ENCODE results near the gene OTOP2.
A peak's percentile ranks its signal among the peaks of the same experiment; 100 is the strongest.

OTOP2 gene, protein sequence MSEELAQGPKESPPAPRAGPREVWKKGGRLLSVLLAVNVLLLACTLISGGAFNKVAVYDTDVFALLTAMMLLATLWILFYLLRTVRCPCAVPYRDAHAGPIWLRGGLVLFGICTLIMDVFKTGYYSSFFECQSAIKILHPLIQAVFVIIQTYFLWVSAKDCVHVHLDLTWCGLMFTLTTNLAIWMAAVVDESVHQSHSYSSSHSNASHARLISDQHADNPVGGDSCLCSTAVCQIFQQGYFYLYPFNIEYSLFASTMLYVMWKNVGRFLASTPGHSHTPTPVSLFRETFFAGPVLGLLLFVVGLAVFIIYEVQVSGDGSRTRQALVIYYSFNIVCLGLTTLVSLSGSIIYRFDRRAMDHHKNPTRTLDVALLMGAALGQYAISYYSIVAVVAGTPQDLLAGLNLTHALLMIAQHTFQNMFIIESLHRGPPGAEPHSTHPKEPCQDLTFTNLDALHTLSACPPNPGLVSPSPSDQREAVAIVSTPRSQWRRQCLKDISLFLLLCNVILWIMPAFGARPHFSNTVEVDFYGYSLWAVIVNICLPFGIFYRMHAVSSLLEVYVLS

DNA sequence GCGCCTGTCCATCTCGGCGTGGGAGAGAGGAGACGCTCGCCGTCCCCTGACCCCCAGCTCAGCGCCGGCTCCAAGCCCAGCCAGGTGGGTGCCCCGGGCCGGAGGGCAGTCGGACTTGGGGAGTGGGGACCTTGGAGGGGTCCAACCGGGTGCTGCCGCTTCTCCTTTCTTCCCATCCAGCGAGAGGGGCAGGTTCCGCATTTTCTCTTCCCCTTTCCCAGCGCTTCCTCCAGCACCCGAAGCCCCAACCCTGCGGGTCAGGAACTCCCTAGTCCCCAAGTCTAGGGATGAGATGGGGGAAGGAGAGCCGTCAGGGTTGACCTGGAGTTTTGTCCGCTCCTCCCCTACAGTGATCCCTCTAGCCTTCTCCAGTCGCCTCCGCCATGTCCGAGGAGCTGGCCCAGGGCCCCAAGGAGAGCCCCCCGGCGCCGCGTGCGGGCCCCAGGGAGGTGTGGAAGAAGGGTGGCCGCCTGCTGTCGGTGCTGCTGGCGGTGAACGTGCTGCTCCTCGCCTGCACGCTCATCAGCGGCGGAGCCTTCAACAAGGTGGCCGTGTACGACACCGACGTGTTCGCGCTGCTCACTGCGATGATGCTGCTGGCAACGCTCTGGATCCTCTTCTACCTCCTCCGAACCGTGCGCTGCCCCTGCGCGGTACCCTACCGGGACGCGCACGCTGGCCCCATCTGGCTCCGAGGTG lies at the start of gene OTOP2:
Gene OTOP2 (plus strand): TSS at position 24 of the 699 bp plus-strand sequence. CDS start 360 bp downstream, at position 384.
- DNase-seq = peak; percentile 57

DNA sequence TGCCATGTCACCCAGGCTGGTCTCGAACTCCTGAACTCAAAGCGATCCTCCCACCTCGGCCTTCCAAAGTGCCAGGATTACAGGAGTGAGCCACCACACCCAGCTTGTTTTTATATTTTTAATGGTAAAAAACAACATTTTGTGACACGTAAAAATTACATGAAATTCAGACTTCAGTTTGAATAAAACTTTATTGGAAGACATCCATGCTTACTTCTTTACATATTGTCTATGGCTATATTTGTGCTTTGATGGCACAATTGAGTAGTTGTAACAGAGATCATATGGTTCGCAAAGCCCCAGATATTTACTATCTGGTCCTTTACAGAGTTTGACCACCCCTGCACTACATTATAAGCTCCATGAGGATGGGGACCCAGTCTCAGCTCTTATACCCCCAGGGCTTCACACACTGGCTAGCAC lies 49.4 kb upstream of the OTOP2 start:
- DNase-seq = no peak

DNA sequence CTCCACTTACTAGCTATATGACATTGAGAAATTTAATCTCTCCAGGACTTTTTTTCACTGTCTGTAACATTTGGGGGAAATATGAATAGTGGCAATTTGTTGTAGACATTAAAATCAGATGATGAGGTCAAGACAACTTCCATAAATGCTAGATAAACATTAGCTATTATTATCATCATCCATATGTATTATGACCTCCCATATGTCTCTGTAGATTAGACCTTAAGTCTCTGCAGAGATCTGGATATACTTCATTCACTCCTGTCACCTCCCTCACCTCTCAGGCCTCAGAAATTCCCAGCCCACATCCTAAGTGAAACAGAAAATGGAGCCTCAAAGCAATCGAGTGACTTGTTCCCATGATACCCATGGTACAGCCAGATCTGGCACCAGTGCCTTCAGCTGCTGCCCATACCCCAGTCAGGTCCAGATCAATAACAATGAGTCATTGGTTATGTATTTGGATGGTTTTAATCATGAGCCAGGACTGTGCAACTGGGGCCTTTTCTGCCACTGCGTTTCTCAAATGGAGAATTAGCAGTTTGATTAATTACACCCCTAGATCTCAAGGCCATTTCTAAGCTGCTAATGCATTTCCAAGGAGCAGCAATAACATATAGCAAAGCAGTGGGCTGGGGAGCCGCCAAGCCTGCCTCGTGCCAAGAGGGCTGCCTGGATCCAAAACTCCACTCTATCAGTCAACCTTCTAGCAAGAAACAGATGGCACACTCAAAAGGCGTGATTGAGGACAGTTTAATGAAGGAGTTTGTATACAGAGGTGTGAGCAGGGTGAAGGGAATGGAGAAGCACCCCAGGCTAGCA lies 48.7 kb upstream of the OTOP2 start:
- no peak for DNase-seq

DNA sequence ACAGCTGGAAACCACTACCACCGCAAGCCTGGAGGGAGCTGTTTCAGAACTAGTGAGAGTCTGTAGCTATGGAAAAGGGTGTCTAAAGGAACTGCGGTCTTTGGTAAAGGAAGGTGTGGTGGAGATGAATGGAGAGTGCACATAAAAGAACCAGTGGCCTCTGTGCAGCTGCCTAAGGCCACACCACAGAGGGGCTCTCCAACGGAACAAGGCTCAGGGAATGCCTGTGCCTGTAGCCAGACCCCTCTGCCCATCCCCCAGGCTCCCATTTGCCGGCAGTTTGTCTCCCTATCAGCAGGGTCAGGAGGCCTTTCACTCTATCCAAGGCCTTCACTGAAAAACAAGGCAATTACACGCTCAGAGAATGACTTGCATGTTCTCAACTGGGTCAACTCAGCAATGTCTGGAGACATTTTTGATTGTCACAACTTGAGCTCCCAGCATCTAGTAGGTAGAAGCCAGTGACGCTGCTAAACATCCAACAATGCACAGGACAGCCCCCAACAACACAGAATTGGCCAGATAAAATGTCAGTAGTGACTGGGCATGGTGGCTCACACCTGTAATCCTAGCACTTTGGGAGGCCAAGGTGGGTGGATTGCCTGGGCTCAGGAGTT lies 48.0 kb upstream of the OTOP2 start:
- DNase-seq = no peak

DNA sequence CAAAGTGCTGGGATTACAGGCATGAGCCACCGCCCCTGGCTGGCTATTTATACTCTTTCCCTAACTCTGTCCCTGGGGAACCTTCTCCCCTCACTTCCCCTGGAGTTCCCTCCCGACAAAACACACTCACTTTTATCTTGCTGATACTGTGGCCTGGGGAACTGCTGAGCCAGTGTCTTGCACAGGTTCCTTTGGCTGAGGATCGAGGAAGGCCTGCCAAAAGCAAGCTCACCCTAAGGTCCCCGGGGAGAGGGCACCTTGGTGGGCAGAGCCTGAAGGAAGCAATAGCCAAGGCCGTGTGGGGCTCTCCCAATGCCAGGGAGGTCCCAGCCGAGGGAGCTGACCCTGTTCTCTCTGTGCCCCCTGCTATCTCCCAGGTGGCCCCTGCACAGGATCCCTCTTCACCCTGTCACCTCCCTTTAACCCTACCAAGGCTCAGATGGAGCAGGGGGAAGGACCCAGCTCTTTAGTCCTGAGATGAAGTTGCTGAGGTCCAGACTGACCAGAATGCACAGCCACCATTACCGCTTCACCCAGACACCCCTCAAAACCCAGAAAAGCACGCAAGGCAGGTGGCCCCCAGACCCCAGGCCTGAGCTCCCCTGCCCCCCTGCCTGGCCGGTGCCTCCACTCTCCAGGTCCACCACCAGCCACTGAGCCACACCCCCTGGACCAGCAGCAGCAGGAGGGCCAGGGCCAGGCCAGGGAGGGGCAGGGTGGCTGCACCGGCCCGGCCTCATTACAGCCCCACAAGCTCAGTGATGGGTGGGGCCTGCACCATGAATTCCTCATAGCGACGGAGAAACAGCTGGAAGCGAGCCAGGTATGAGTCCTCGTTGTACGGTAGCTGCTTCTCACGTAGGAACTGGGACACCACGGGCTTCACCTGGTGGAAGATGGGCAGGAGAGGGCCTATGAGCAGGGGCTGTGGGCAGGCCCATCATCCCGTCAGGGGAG lies 46.2 kb upstream of the OTOP2 start:
- DNase-seq = no peak

DNA sequence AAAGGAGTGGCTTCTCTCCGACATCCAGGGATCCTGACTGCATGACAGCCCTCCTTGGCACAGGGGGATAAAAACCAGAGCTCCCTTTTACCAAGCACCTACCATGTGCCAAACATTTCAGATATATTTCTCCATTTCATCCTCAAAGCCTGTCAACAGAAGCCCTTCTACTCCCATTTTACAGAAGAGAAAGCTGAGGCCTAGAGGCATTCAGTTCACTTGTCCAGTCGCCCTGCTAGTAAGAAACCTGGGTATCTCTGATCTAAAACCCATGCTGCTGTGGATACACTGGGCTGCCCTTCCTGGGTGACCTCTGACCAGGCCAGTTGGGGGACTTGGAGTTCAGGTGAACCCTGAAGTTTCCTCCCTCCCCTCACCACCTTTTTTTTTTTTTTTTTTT lies 45.4 kb upstream of the OTOP2 start:
- DNase-seq = no peak

DNA sequence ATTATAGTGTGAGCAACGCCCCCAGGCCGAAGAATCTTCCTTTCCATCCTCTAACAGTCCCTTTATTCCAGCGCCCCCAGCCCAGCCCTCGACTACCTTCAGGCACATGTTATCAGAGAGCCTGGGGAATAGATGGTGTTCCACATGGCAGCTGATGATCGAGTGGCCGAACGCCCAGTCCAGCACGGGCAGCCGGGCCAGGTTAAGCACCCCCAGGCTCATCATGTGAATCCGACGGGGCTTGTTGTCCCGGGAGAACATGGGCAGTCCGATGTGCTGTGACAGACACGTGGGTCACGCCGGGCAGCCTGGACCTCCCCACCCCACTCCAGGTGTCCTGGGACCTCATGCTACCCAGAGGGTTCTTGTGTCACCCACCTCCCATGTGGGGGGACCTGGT lies 44.8 kb upstream of the OTOP2 start:
- DNase-seq = no peak

DNA sequence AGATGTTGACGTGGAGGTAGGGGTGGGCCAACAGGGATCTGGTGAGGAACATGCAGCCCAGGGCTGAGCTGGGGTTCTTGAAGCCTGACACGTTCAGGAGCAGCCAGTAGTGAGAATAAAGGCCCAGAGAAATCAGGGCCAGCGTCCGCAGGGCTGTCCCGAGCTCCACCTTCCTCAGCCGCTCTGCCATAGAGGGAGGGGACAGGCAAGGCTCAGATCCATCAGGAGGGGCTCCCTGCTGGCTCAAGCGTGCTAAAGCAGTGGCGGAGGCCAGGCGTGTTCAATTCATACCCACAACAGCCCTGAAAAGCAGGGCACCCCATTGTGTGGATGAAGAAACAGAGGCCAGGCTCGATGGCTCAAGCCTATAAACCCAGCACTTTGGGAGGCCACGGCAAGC lies 43.0 kb upstream of the OTOP2 start:
- no peak for DNase-seq

DNA sequence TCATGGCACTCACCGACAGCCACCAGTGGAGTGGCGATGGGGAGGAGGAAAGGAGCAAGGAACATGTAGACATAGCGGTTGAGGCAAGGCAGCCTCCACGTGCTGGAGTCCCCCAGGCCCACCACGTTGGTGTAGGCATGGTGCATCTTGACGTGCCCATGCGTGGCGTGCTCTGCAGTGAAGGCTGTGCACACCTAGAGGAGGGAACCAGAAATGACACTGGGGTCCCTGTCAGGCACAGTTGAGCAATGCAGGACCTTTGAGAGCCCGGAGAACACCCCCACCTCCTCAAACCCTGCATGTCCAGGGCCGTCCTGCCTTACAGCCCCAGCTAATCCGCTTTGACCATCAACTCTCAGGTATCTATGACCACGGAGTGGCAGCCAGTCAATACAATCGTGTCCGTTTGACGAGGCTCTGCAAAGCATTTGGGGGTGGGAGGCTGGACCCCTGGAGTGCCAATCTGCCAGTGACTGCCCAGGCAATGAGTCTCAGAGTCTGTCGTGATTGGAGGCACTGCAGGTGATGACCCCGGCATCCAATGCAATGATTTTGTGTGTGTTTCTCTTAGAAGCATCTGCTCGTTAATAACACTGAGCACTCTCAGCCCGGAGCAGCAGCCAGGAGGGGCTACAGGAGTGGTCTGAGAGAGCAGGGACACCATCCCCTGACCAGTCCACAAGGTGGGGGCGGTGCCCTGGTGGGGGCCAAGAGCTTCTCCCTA lies 41.4 kb upstream of the OTOP2 start:
- DNase-seq = no peak

DNA sequence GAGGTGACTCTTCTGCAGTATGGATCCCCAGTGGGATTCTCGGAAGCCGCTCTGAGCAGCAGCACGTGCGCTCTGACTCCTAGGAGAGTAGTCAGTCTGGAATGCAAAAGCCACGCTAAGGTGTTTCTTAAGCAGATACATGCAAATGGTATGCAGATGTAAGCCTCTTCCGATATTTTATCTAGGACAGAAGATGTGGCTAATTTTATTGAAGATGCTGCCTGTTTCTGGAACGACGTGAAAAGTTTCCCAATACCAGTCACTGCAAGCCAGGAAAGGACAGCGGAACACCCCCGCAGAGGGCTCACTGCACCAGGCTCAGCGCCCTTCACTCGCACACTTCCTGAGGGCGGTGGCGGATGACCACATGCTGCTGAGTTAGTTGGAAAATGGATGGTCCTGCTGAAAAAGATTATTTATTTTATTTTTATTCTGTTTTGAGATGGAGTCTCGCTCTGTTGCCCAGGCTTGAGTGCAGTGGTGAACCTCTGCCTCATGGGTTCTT lies 40.8 kb upstream of the OTOP2 start:
- no peak for DNase-seq

DNA sequence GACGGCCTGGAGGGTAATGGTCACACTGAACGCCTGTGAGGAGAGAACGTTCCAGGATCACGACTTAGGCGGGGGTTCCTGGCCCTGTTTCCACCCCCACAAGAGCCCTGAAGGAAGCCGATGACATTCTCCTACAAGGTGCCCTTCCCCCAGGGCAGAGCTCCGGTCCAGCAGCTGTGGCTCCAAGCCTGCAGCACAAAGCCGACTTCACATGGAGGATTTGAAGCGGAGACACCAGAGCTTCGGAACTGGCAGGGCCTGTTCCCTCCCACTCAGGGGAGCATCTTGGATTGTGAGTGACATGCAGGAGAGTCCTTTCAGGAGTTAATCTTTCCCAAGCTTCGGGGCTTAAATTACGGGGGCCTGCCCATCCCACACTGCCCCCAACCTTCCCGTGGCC lies 35.6 kb upstream of the OTOP2 start:
- DNase-seq = peak; percentile 69

DNA sequence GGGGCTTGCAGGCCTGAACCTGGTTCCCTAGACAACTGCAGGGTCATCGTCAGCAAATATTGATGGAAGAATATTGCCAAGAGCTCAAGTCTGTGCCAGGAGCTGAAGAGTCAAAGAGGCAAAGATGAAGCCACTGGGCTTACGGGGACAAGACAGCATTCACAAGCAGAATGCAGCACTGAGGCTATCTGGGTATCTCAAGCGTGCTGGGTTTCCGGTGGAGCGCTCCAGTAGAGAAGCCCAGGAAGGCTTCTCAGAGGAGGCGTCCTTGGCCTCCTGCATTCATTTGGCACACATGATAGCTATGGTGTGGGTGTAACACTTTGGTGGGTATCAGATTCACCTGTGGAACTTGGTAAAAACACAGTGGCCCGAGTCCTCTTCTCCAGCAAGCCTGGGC lies 33.5 kb upstream of the OTOP2 start:
- peak; percentile 53 for DNase-seq

DNA sequence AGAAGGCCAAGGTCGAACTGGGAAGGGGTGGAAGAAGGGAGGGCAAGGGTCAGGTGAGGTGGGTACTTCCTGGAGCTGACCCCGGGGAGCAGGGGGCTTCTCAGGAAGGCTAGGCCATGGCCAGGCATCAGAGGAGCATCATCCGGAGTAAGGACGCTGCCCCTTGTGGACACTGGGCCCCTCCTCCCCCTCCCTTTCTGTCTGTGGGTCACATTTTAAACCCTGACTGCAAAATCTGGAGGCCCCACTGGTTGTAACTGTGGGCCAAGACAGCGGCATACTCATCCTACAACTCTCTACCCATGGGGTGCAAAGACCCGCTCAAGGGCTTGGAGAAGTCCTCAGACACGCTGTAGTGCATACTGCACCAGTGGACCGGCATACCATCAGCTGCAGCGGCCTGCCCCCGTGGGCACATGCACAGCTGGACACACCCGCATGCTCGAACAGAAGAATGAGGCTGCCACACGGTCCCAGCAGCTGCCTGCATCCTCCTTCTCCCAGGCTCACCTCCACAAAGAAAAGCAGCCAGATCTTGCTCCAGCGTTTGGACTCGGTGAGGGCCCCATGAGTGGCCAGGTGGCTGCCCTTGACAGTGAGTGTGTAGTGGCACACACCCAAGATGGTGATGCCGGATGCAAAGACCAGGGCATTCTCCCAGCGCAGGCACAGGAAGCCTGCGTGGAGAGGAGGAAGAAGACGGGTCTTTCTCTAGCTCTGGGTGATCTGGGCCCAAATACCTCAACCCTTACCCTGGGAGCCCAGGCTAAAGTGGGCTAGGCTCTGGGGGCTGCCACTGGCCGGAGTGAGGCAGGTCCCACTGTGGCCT lies 31.8 kb upstream of the OTOP2 start:
- DNase-seq = peak; percentile 55

DNA sequence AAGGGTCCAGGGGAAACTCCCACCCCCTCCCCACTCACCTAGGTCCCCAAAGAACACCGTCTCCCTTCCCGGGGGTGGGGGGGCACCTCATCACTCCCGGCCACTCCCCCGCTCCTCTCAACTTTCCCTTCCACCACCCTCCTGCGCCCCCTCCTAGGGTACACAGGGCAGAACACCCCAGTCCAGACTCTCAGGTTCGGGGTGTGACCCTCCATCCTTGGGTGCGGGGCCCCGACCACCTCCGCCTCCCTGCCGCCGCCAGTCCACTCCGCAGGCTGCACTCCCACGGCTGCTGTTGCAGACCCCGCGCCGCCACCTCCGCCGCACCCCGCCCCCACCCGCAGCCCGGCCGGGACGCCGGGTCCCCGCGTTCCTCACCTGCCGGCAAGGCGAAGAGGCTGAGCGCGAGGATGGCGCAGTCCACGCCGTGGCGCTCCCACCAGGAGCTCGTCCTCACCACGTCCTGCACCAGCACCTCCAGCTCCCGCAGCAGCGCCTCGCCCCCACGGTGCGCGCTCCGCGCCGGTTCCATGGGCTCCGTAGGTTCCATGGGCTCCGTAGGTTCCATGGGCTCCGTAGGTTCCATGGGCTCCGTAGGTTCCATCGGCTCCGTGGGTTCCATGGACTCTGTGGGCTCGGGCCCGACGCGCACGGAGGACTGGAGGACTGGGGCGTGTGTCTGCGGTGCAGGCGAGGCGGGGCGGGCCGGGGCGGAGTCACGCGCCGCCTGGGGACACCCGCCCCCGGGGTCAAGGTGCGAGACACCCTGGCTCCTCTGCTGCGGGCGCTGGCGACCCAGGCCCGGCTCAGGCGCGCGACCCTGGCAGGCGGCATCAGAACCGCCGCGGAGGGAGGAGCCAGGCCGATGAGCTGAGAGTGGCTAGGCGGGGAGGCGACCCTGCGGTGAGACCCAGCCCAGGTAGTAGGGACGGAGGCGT lies 30.8 kb upstream of the OTOP2 start, which contains the start of gene FADS6:
Gene FADS6 (minus strand): TSS at position 660 of the 938 bp plus-strand sequence. CDS start 38 bp downstream, at position 622.
- peak; percentile 66 for DNase-seq

DNA sequence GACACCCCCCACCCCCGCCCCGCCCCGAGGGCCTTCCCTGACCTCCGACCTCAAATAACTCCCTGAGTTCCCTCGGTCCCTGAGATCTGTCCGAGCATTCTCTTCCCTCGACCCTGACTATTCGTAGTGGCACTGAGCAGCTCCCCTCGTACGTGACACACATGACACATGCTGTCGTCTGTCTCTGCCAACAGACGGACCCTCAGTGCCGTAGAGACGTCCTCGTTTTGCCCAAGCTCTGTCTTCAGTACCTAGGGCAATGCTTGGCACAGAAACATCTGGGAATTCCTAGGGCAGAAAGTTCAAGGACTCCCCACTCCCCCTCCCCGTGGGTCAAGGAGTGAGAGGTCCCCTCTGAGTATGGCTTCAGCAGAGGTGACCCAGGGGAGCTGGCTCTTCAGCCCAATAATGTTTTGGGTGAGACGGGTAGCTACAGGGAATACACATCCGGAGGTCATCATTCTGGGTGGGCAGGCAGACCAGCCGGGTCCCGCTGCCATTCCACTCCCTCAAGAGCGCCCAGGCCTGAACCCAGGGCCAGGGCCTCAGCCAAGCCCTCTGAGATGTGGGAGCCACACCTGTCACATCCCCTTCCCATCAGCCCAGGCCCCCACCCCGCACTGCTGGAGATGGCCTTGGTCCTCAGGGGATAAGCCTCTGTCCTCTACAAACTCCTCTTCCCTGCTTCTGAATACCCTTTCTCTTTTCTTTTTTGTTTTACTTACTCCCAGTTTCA lies 30.0 kb upstream of the OTOP2 start:
- peak; percentile 53 for DNase-seq

DNA sequence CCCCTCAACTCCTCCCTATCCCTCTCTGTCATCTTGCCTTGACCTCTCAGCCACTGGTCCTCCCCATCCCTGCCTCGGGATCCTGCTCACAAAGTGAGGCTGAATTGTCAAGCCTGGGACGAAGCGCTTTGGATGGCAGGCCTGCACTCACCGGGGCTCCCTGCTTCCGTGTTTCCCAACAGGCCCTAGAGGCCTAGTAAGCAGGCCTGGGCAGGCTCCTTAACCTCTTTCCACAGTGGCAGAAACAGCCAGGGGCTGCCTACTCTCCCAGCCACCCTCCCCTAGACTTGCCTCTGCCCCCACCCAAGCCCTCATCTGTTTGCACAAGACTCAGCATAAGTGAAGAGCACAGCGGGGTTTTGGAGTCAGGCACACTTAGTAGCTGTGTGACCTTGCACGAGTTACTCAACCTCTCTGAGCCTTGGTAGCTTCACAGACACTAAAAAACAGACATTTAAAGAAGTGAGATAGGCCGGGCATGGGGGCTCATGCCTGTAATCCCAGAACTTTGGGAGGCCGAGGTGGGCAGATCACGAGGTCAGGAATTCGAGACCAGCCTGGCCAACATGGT lies 25.6 kb upstream of the OTOP2 start:
- peak; percentile 52 for DNase-seq

DNA sequence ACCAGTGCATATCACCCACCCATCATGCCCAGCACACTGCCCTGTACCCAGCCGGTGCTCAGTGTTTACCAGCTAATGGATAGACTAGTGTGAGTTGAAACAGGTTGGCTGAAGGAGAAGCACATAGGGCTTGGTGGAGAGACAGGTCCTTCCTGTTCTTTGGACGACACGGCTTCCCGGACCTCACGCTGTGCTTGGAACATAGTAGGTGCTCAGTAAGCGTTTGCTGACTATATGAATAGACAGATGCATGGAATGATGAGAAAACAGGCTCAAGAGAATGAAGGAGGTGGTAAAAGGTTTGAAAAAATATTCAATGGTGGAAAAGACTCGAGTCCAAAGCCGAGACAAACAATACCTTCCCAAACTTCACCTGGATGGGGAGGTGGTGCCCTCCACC lies 23.9 kb upstream of the OTOP2 start:
- DNase-seq = peak; percentile 39
